ENCODE results near the gene CRTAC1. TPM values are rescaled to one million over a fixed set of nuclear protein-coding genes. Genes with fewer than 3 reads are reported as not detected.

The CRTAC1 gene
- total and polyA plus RNA-seq, 12 donors: 0.09 to 1.4 (median 0.48) TPM; not detected in 4

- DNase-seq: no peak
- no peak for TF ChIP-seq CTCF (IDR thresholded peaks at IDR 0.05)
- no peak for TF ChIP-seq POLR2A (IDR thresholded peaks at IDR 0.05)
- WGBS, 4 donors: 58 to 67% (median 64%) methylated on average over 5 of the region's 5 CpGs
Observed at GRCh38 chr10:97911217-97911616, 119.2 kb downstream of the CRTAC1 start.

GRCh38 chr10:97910661-97911060 is 119.8 kb downstream of the CRTAC1 start:
- H3K36me3 ChIP-seq (replicated peaks in 1 of 2): no peaks in the 10 kb centered on the region

More at GRCh38 chr10:97911217-97911616, 119.2 kb downstream of the CRTAC1 start:
- H3K4me3 ChIP-seq: no peak overlapping the region
- no peaks in the 10 kb centered on the region for H3K36me3 ChIP-seq (replicated peaks in 1 of 2)
- intact Hi-C loops (cut with DNase I): loop anchor here in 1 of 2 donors (10.0 kb wide), 1 partner anchor 1324 kb away; the partner anchor contains the start of gene HPSE2
- H3K27me3 ChIP-seq: peaks cover 8% of the 10 kb centered on the region
- H3K4me1 ChIP-seq (replicated peaks in 1 of 2): no peaks in the 10 kb centered on the region
- H3K9me3 ChIP-seq (replicated peaks in 1 of 3): no peaks in the 10 kb centered on the region
- no peak overlapping the region for H3K27ac ChIP-seq

GRCh38 chr10:97907830-97908229 is 122.6 kb downstream of the CRTAC1 start:
- H3K4me1 ChIP-seq (replicated peaks in 1 of 2): no peaks in the 10 kb centered on the region
- no peaks in the 10 kb centered on the region for H3K9me3 ChIP-seq (replicated peaks in 1 of 3)
- WGBS, 4 donors: 70 to 91% (median 85%) methylated on average over 7 to 12 of the region's 12 CpGs
- no peak overlapping the region for H3K27ac ChIP-seq
- DNase-seq: no peak
- peaks cover 4% of the 10 kb centered on the region for H3K27me3 ChIP-seq
- no peak overlapping the region for H3K4me3 ChIP-seq
- no peak for TF ChIP-seq POLR2A (IDR thresholded peaks at IDR 0.05)
- no peak for TF ChIP-seq CTCF (IDR thresholded peaks at IDR 0.05)
- no peaks in the 10 kb centered on the region for H3K36me3 ChIP-seq (replicated peaks in 1 of 2)
- intact Hi-C loops (cut with DNase I): no loop called here

More at GRCh38 chr10:97910661-97911060, 119.8 kb downstream of the CRTAC1 start:
- Histone ChIP-seq H3K27ac (no peak overlapping the region), H3K4me3 (no peak overlapping the region), H3K9me3 (replicated peaks in 1 of 3) (no peaks in the 10 kb centered on the region), H3K27me3 (peaks cover 11% of the 10 kb centered on the region), H3K4me1 (replicated peaks in 1 of 2) (no peaks in the 10 kb centered on the region)
- DNase-seq: no peak
- WGBS, 4 donors: 72 to 78% (median 76%) methylated on average over 1 to 4 of the region's 4 CpGs
- intact Hi-C loops (cut with DNase I): loop anchor here in 1 of 2 donors (10.0 kb wide), 1 partner anchor 1324 kb away; the partner anchor contains the start of gene HPSE2
- no peak for TF ChIP-seq POLR2A (IDR thresholded peaks at IDR 0.05)
- TF ChIP-seq CTCF (IDR thresholded peaks at IDR 0.05): no peak

- TF ChIP-seq POLR2A (IDR thresholded peaks at IDR 0.05): no peak
- no peaks in the 10 kb centered on the region for H3K36me3 ChIP-seq (replicated peaks in 1 of 2)
- H3K27me3 ChIP-seq: peaks cover 4% of the 10 kb centered on the region
- WGBS, 4 donors: 65 to 89% (median 86%) methylated on average over 5 to 6 of the region's 6 CpGs
- no peak for DNase-seq
- no peaks in the 10 kb centered on the region for H3K9me3 ChIP-seq (replicated peaks in 1 of 3)
- no peak overlapping the region for H3K4me3 ChIP-seq
- intact Hi-C loops (cut with DNase I): no loop called here
- H3K4me1 ChIP-seq (replicated peaks in 1 of 2): no peaks in the 10 kb centered on the region
- no peak overlapping the region for H3K27ac ChIP-seq
Observed at GRCh38 chr10:97907211-97907610, 123.2 kb downstream of the CRTAC1 start.

GRCh38 chr10:97905276-97905675 is 125.1 kb downstream of the CRTAC1 start:
- intact Hi-C loops (cut with DNase I): no loop called here
- DNase-seq: no peak
- 74 to 82% (median 75%) methylated on average over 8 of the region's 8 CpGs for WGBS, 4 donors

More at GRCh38 chr10:97905276-97905675, 125.1 kb downstream of the CRTAC1 start:
- no peak overlapping the region for H3K4me3 ChIP-seq
- no peaks in the 10 kb centered on the region for H3K9me3 ChIP-seq (replicated peaks in 1 of 3)
- TF ChIP-seq CTCF (IDR thresholded peaks at IDR 0.05) (no peak), POLR2A (IDR thresholded peaks at IDR 0.05) (no peak)
- no peak overlapping the region for H3K27ac ChIP-seq
- H3K36me3 ChIP-seq (replicated peaks in 1 of 2): no peaks in the 10 kb centered on the region
- H3K27me3 ChIP-seq: peaks cover 4% of the 10 kb centered on the region
- no peaks in the 10 kb centered on the region for H3K4me1 ChIP-seq (replicated peaks in 1 of 2)
